Measurements from ENCODE around the gene TMEM150C. TPM values are rescaled to one million over a fixed set of nuclear protein-coding genes. Genes with fewer than 3 reads are reported as not detected.
A peak's percentile ranks its signal among the peaks of the same experiment; 100 is the strongest.

Gene TMEM150C
- polyA plus RNA-seq, 6 donors from 2014 or later = 0.11 to 0.20 TPM; not detected in 4

DNA sequence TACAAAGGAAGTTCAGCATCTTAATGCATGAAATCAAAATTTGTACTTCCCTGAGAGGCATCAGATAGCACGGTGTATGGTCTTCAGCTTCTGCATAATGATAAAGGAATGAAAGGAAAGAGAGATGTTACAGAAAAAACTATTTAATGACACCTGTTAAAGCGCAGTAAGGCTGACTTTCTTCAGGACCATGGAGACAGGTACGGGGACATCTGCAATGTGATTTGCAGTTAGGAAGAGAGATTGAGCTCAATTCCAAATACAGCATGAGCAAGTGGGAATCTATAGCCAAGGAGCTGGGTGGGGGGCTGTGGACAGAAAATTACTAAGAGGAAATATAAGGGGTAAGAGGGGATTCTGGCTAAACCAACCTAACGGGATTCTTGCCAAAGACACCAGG is 39.3 kb downstream of the TMEM150C start:
- Mint-ChIP-seq H3K27me3 (peaks cover 0 to 18% (median 0%) of the 10 kb centered on the region in 3 donors), H3K4me1 (no peaks in the 10 kb centered on the region), H3K9me3 (no peaks in the 10 kb centered on the region), H3K4me3 (no peak overlapping the region), H3K27ac (no peak overlapping the region), H3K36me3 (no peaks in the 10 kb centered on the region)
- ATAC-seq (ENCODE audit: low read depth in 2 of 2) (no peak), DNase-seq (no peak)

DNA sequence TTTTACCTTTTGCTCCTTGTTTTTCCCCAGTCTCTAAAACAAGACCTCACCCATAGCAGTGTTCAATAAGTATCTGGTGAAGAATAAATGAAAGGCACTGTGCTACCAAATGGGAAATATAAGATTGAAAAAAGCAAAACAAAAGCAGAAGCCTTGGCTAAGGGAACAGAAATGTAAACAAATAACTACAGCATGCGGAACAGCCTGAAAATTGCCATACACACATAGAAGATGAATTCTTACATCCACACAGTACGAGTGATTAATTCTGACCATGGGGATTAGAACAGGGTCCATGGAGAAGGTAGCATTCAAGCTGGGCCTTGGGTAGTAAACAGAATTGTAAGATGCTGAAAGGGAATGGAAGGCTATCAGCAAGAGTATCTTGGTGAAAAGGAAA is 40.5 kb downstream of the TMEM150C start:
- Mint-ChIP-seq H3K27me3 (peaks cover 0 to 18% (median 0%) of the 10 kb centered on the region in 3 donors), H3K4me1 (no peaks in the 10 kb centered on the region), H3K36me3 (no peaks in the 10 kb centered on the region), H3K9me3 (no peaks in the 10 kb centered on the region), H3K27ac (peak overlapping the region in 1 of 6 donors; percentile 50), H3K4me3 (no peak overlapping the region)
- ATAC-seq (ENCODE audit: low read depth in 2 of 2) = no peak
- no peak for DNase-seq

DNA sequence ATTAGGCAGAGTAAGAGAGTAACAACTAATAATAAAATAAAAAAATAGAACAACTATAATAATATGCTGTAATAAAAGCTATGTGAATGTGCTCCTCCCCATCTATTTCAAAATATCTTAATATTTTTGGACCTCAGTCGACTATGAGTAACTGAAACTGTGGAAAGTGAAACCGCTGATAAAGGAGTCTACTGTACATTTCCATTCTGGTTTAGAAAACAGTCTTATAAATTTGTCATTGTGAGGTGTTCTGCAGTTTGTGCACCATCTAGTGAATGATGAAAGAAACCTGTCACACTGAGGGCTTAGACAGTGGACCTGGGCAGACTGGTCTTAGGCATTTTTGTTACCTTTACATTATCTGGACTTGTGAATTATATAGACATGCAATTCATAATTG is 42.0 kb downstream of the TMEM150C start:
- H3K27me3 Mint-ChIP-seq = peaks cover 0 to 20% (median 6%) of the 10 kb centered on the region in 3 donors
- no peaks in the 10 kb centered on the region for H3K9me3 Mint-ChIP-seq
- no peak overlapping the region for H3K4me3 Mint-ChIP-seq

DNA sequence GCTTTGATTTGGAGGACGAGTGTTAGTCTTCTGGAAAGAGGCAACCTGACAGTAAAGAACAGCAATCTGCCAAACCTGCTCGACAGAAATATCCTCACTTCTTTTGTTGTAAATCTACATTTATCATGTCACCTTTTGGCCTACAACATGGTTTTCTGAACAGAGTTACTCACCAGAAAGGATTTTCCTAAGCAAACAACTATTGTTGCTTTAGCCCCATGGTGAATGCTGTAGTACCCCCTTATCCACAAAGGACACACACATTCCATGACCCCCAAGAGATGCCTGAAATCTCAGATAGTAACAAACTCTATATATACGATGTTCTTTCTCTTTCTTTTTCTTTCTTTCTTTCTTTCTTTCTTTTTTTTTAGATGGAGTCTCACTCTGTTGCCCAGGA is 42.7 kb downstream of the TMEM150C start:
- Mint-ChIP-seq H3K4me3 (no peak overlapping the region), H3K9me3 (no peaks in the 10 kb centered on the region), H3K4me1 (no peaks in the 10 kb centered on the region), H3K27me3 (peaks cover 3 to 27% (median 13%) of the 10 kb centered on the region in 3 donors), H3K36me3 (peaks cover 0 to 8% of the 10 kb centered on the region in 2 donors), H3K27ac (no peak overlapping the region)
- no peak for DNase-seq
- no peak for ATAC-seq (ENCODE audit: low read depth in 2 of 2)

More for the DNA sequence above, 42.0 kb downstream of the TMEM150C start:
- Mint-ChIP-seq H3K36me3 (peaks cover 0 to under 1% of the 10 kb centered on the region in 2 donors), H3K4me1 (no peaks in the 10 kb centered on the region), H3K27ac (no peak overlapping the region)
- ATAC-seq (ENCODE audit: low read depth in 2 of 2) (no peak), DNase-seq (no peak)

DNA sequence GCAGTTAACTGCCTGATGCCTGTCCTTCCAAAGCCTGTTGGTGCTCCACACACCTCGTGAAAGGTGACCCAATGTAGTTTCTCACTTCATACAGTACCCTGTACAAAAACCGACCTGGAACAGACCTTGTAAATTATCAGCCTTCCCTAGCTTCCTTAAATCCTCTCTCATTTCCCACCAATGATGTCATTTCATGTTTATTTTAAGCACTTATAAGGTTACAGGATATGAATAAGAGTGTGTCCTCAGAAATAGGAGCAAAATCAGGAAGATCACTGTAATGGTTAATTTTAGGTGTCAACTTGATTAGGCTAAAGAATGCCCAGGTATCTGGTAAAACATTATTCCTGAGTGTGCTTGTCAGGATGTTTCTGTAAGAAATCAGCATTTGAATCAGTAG is 44.7 kb downstream of the TMEM150C start:
- Mint-ChIP-seq H3K27me3 (peaks cover 3 to 23% (median 18%) of the 10 kb centered on the region in 3 donors), H3K27ac (no peak overlapping the region), H3K9me3 (no peaks in the 10 kb centered on the region), H3K4me3 (no peak overlapping the region), H3K36me3 (peaks cover 0 to 11% of the 10 kb centered on the region in 2 donors), H3K4me1 (no peaks in the 10 kb centered on the region)
- ATAC-seq (ENCODE audit: low read depth in 2 of 2) (no peak), DNase-seq (no peak)

DNA sequence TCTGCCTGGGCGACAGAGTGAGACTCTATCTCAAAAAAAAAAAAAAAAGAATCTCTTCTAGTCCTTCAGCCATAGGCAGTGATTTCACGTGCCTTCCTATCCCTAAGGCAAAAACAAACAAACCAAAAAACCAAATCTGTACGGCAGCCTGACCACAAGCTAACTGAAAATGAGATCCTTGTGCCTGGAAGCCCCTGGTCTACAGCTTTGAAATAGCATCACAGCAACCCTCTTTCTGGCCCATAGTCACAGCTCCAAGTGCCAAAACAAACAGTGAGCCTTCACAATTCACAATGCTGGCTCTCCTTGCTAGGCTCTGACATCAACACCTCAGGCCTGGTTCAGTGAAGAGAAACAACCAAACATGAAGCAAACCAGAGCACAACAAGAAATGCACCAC is 46.1 kb downstream of the TMEM150C start:
- Mint-ChIP-seq H3K36me3 (peaks cover 0 to 11% of the 10 kb centered on the region in 2 donors), H3K4me3 (no peak overlapping the region), H3K4me1 (no peaks in the 10 kb centered on the region), H3K27ac (no peak overlapping the region), H3K27me3 (peaks cover 3 to 18% (median 14%) of the 10 kb centered on the region in 3 donors), H3K9me3 (no peaks in the 10 kb centered on the region)
- ATAC-seq (ENCODE audit: low read depth in 2 of 2) (no peak), DNase-seq (no peak)

DNA sequence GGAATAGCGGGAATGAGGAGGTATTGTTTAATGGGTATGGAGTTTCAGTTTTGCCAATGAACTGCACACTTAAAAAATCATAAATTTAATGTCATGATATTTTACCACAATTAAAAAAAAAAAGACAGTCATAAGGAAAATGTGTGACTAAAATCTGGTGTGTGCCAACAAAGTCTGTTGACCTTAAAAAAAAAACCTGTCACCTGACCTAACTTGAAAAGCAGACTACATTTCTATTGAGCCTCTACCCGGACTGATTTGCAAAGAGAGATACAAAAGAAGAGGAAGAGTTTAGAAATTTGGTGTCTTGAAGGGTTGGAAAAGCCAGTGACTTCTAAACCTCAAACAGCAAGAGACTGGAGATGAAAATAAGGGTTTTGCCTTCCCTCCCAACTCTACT is 48.4 kb downstream of the TMEM150C start:
- Mint-ChIP-seq H3K27me3 (peaks cover 3 to 18% (median 14%) of the 10 kb centered on the region in 3 donors), H3K4me3 (no peak overlapping the region), H3K4me1 (no peaks in the 10 kb centered on the region), H3K9me3 (no peaks in the 10 kb centered on the region), H3K36me3 (peaks cover 0 to 11% of the 10 kb centered on the region in 2 donors), H3K27ac (no peak overlapping the region)
- DNase-seq = no peak
- ATAC-seq (ENCODE audit: low read depth in 2 of 2) = no peak

DNA sequence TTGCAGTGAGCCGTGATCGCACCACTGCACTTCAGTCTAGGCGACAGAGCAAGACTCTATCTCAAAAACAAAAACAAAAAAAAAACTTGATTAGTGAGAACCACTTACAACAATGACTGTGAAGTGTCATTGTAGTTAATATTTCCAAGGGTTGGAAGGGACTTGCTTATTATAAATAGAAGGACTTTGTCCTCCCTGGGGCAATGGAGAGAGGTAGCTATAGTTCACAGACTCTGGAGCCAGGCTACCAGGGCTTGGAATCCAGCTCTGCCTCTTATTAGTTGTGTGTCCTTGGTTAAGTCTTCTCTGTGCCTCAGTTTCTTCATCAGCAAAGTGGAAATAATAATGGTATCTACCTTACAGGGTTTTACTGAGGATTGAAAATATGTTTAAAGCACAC is 51.6 kb downstream of the TMEM150C start:
- Mint-ChIP-seq H3K4me3 (no peak overlapping the region), H3K36me3 (peaks cover 0 to 11% of the 10 kb centered on the region in 2 donors), H3K27me3 (peaks cover 3 to 14% (median 13%) of the 10 kb centered on the region in 3 donors), H3K4me1 (no peaks in the 10 kb centered on the region), H3K27ac (no peak overlapping the region), H3K9me3 (no peaks in the 10 kb centered on the region)
- ATAC-seq (ENCODE audit: low read depth in 2 of 2) = no peak
- DNase-seq = no peak

DNA sequence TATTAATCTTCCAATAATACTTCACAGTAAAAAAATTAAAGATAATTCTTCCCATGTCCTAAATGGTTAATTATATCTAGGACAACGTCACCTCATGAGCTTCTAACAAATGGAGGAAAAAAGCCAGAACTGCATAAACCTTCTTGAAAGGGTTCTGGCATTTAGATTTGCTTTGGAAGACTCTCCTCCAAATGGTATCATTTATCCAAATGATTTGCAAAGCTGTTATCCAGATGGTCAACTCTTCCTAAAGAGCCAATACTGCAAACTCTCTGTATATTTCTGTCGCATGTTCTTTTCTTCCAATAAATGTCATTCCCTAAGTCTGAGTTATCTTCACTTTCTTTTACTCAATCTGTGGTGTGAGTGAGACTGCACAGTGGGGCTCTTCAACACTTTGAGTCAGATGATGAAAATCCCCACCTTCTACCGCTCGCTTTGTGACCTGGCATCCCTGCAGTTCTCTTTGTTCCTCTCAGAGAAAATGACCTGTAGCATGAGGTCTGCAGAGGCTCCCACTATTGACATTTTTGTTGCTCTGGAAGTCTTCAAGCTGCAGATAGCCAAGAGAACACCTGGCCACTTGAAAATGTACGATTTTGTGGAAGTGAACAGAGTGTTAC is 52.9 kb downstream of the TMEM150C start:
- peaks cover 0 to 4% (median 3%) of the 10 kb centered on the region in 3 donors for H3K27me3 Mint-ChIP-seq
- no peaks in the 10 kb centered on the region for H3K4me1 Mint-ChIP-seq
- peak overlapping the region in 1 of 8 donors; percentile 77 for H3K4me3 Mint-ChIP-seq
- ATAC-seq (ENCODE audit: low read depth in 2 of 2) (no peak), DNase-seq (no peak)
- no peaks in the 10 kb centered on the region for H3K9me3 Mint-ChIP-seq
- peaks cover 0 to 2% of the 10 kb centered on the region in 2 donors for H3K36me3 Mint-ChIP-seq
- no peak overlapping the region for H3K27ac Mint-ChIP-seq

DNA sequence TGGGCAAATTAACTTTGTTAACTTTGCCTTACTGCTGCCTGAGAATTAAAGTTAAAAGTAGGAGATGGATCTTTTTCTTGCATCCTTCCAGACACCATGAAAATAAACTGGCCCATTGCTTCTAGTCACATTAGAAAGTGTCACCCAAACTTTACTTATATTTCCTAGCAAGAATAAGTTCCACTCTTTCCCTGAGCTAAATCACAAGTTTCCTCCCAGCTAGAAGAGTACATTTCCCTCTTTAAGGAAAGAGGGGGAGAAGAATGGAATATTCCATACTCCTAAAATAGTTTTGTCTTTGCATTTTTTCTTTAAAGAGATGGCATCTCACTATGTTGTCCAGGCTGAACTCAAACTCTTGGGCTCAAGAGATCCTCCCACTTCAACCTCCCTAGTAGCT is 53.8 kb downstream of the TMEM150C start:
- Mint-ChIP-seq H3K27ac (no peak overlapping the region), H3K4me1 (no peaks in the 10 kb centered on the region), H3K27me3 (no peaks in the 10 kb centered on the region), H3K9me3 (no peaks in the 10 kb centered on the region), H3K4me3 (no peak overlapping the region), H3K36me3 (no peaks in the 10 kb centered on the region)
- DNase-seq (no peak), ATAC-seq (ENCODE audit: low read depth in 2 of 2) (no peak)

DNA sequence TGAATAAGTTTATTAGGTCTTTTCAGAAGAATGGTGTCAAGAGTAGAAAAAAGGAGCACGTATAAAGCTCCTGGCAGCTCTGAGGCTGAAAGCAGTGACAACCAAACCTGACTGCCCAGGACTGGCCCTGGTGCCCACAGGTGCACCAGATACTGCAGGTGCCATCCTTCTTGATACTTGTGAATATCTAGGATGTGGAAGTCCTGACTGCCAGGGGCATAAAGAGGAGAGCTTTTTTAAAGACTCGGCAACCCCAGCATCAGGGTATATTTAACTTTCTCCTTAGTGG is 60.7 kb downstream of the TMEM150C start:
- Mint-ChIP-seq H3K4me1 (no peaks in the 10 kb centered on the region), H3K4me3 (no peak overlapping the region), H3K27ac (no peak overlapping the region), H3K9me3 (no peaks in the 10 kb centered on the region), H3K27me3 (no peaks in the 10 kb centered on the region), H3K36me3 (no peaks in the 10 kb centered on the region)
- DNase-seq = no peak
- ATAC-seq (ENCODE audit: low read depth in 2 of 2) = no peak

DNA sequence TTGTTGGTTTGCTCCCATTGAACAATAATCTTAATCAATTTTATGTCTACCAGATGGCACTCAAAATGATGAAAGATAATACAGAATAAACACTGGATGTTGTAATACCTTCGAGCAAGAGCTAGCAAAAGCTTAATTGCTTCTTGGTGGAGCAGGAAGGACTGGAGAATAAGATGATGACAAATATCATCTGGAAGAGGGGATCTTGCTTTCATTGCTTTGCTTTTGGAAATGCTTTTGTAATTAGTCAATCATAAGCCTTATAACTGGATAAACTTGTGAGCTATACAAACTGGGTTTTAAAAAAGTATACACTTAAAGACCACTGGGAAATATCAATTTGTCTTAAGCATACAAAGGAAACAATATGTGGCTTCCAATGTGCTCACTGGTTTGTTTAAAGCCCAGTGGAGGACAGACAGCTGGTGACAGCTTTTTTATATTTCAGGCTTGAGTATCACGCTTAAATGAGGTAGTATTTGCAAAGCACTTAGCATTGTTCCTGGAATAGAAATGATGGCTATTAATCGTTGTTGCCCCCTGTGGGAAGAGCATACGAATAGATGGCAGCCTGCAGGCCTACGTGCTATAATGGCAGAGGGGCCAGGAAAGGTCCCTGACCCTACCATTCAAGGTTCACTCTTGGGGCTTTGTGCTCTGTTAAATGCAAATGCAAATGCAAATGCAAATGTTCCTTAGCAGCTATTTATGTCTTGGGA is 61.2 kb downstream of the TMEM150C start:
- no peaks in the 10 kb centered on the region for H3K36me3 Mint-ChIP-seq
- ATAC-seq (ENCODE audit: low read depth in 2 of 2) = no peak
- no peak for DNase-seq
- H3K27me3 Mint-ChIP-seq = no peaks in the 10 kb centered on the region
- no peak overlapping the region for H3K27ac Mint-ChIP-seq
- no peaks in the 10 kb centered on the region for H3K4me1 Mint-ChIP-seq
- no peak overlapping the region for H3K4me3 Mint-ChIP-seq
- H3K9me3 Mint-ChIP-seq = no peaks in the 10 kb centered on the region

DNA sequence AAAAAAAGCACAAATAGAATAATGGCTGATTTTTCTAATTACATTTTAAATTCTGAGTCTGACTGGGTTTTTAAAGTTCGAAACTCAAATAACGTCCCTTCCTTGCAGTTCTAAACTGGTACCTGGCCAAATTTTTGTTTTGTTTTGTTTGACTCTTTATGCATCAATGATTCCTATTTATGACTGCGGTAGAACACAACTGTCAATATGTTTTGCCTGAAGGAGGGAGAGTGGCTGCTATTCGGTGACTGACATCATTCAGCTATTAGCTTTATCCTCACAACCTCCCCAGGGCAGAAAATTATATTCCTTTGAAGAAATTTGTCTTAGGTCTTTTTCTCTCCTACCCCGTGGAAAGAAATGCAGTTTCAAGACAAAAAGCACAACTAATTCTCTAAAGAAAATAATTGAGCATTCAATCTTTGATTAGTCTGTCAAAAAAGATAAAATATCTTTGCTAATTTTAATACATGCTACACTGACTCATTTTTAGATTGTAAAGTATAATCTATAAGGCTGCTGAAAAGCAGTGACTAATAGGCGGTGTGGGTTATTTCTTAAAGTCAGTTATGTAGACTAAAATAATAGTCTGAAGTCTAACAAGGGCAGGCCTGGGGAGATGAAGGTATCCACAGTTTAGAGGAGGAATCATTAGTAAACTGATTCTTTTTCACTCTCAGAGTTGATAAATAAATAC is 61.9 kb downstream of the TMEM150C start:
- Mint-ChIP-seq H3K4me3 (no peak overlapping the region), H3K4me1 (no peaks in the 10 kb centered on the region), H3K36me3 (no peaks in the 10 kb centered on the region), H3K27ac (no peak overlapping the region), H3K9me3 (no peaks in the 10 kb centered on the region), H3K27me3 (no peaks in the 10 kb centered on the region)
- DNase-seq (no peak), ATAC-seq (ENCODE audit: low read depth in 2 of 2) (no peak)

DNA sequence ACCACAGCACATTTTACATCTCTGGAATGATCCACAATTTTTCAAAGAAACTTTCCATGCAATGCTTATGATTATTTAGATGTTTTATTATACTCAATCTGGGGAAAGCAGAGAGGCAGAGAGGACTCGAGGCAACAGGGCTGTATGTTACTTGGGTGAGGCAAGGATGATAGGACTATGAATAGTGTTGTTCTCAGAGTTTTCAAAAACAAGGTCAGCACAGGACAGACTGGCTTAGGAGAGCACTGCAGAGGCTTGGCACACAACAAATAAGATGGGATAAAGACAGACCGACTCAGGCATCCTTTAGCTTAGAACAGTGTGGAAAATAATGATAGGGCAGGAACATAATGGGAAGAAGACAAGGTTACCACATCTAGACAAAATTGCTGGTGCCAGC is 65.4 kb downstream of the TMEM150C start:
- H3K27ac Mint-ChIP-seq = peak overlapping the region in 1 of 6 donors; percentile 10
- no peaks in the 10 kb centered on the region for H3K4me1 Mint-ChIP-seq
- H3K4me3 Mint-ChIP-seq = no peak overlapping the region
- H3K36me3 Mint-ChIP-seq = no peaks in the 10 kb centered on the region
- no peaks in the 10 kb centered on the region for H3K9me3 Mint-ChIP-seq
- DNase-seq = no peak
- ATAC-seq (ENCODE audit: low read depth in 2 of 2) = no peak
- no peaks in the 10 kb centered on the region for H3K27me3 Mint-ChIP-seq
